ENCODE results near the gene H2AZ1. TPM values are rescaled to one million over a fixed set of nuclear protein-coding genes. Genes with fewer than 3 reads are reported as not detected.

The H2AZ1 gene
- total and polyA plus RNA-seq, 9 of the 15 experiments (the other 6 are each of a cell fraction or from before 2014, with no cell fraction given): 605 to 4,380 (median 768) TPM

DNA sequence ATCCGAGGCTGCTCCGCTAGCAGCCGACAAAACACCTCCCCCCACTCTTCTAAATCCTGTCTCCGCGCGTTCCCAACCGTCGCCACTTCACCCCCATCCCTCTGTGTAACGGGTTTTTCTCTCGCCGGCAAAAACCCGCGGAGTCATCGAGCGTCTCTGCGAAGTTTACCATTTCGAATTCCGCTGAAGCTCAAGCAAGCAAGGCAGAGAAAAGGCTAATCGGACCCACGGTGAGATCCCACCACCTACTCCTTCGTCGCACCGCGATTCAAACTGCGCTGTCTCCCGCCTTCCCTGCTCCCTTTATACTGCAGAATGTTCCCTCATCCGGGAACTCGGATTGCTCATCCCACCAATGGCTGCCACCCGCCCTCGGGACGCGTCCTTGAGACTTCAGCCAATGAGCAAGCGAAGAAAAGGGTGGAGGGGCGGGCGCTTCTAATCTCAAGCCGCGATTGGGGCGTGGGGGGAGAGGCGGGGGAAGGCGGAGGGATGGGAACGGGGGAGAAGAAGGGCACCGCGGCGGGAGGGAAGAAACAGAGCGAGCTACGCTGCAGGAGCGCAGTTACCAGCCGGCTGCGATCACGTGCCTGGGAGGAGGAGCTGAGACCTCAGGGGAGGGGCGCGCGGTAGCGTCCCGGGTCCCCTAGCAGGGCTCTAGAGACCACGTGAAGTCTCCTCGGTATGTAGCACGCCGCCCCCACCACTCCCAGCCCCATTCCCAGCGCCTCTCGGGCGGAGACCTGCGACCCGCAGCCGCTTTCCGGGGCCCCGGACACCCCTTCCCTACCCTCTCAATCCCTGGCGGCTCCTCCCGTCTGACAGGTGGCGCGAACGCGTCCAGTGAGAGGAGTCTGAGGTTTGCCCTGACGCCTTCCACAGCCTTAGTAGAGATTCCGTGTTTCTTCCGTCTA lies at the start of gene H2AZ1 (continued):
- peak; percentile 51; the same call in 1 of the 2 replicates for TF ChIP-seq THRAP3 (IDR thresholded peaks at IDR 0.05; ENCODE audit: borderline replicate concordance)
- TF ChIP-seq CBX8 (IDR thresholded peaks at IDR 0.05; ENCODE audit: borderline replicate concordance, extremely low read depth, low read depth, low read length, poor library complexity, severe bottlenecking): no peak
- TF ChIP-seq FOXA3 (CRISPR knock-in tag; conservative IDR thresholded peaks at IDR 0.05 in 1 of 2, IDR thresholded peaks at IDR 0.05 in 1 of 2): 0 out of 4 replicates have a peak, but pooled peaks of 1 of the 2 experiments have one; percentile 15
- TF ChIP-seq U2AF1 (optimal IDR thresholded peaks at IDR 0.05; ENCODE audit: low read depth, low read length): no peak
- TF ChIP-seq POLR2AphosphoS5 (IDR thresholded peaks at IDR 0.05; ENCODE audit: control insufficient read depth, insufficient read depth, low read depth, low read length): peak; percentile 99
- 0 out of 2 replicates have a peak, but pooled peaks have one; percentile 11 for TF ChIP-seq ZNF384 (IDR thresholded peaks at IDR 0.05; ENCODE audit: low read depth, low read length)
- no peak for TF ChIP-seq NFE2L1 (tag; IDR thresholded peaks at IDR 0.05; ENCODE audit: borderline replicate concordance, low read depth)
- no peak for TF ChIP-seq BCL6 (CRISPR knock-in tag; IDR thresholded peaks at IDR 0.05)
- TF ChIP-seq GATAD2A (IDR thresholded peaks at IDR 0.05): peak; percentile 44; the same call in 1 of the 2 replicates
- TF ChIP-seq, protein P1, sequence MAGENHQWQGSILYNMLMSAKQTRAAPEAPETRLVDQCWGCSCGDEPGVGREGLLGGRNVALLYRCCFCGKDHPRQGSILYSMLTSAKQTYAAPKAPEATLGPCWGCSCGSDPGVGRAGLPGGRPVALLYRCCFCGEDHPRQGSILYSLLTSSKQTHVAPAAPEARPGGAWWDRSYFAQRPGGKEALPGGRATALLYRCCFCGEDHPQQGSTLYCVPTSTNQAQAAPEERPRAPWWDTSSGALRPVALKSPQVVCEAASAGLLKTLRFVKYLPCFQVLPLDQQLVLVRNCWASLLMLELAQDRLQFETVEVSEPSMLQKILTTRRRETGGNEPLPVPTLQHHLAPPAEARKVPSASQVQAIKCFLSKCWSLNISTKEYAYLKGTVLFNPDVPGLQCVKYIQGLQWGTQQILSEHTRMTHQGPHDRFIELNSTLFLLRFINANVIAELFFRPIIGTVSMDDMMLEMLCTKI (IDR thresholded peaks at IDR 0.05; ENCODE audit: partially characterized antibody): no peak
- no peak for TF ChIP-seq NR3C1 (CRISPR knock-in tag; IDR thresholded peaks at IDR 0.05)
- TF ChIP-seq NFE2 (IDR thresholded peaks at IDR 0.05; ENCODE audit: low read depth): 0 out of 2 replicates have a peak, but pooled peaks have one; percentile 8
- TF ChIP-seq, protein P2, sequence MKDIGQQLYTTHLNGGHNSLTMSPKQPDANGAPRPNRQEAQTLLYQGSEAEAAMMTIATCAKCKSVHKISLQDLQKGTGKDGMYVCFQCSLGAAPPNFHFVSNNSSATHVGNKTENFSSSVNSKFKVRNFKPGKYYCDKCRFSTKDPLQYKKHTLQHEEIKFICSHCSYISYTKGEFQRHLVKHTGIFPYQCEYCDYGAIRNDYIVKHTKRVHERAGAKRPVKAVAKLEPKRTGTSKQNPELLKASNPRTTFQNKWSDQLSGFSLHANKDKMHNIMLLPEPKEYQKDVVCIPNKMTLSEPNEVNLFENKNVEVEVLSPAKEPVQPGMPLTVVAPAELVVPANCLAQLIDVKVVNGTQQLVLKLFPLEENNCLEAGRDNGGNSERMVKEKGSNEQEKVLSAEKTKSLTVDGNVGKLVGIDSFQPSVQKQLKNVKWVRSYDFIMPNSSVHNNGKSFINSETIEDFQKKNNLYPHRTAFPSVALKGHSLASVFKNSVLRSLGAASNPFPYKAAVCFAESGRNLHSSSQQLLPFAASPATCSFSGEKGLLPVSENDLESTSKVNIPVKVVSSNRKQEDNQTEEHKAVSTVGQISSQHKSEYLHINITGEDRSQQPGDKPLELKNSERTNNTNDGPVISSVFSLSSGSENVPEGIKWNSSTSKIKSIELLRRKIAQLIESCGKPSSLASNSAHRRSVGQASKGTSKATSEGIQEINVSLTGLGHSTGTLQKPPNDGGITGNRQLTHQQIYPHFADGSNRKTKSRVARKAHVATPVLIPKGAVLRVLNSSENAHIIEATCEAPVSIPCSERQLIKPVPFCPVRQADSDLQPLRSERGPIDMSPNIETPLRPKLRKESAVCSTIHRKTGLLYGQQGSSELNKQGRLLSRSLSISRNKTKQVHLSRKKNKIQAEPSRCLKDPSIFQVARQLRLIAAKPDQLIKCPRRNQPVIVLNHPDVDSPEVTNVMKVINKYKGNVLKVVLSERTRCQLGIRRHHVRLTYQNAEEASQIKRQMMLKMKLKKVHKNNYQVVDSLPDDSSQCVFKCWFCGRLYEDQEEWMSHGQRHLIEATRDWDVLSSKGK (CRISPR knock-in tag; IDR thresholded peaks at IDR 0.05): no peak
- no peak for TF ChIP-seq TGIF2 (CRISPR knock-in tag; IDR thresholded peaks at IDR 0.05)
- no peak for TF ChIP-seq COPS2 (conservative IDR thresholded peaks at IDR 0.05)
- TF ChIP-seq, protein P3, sequence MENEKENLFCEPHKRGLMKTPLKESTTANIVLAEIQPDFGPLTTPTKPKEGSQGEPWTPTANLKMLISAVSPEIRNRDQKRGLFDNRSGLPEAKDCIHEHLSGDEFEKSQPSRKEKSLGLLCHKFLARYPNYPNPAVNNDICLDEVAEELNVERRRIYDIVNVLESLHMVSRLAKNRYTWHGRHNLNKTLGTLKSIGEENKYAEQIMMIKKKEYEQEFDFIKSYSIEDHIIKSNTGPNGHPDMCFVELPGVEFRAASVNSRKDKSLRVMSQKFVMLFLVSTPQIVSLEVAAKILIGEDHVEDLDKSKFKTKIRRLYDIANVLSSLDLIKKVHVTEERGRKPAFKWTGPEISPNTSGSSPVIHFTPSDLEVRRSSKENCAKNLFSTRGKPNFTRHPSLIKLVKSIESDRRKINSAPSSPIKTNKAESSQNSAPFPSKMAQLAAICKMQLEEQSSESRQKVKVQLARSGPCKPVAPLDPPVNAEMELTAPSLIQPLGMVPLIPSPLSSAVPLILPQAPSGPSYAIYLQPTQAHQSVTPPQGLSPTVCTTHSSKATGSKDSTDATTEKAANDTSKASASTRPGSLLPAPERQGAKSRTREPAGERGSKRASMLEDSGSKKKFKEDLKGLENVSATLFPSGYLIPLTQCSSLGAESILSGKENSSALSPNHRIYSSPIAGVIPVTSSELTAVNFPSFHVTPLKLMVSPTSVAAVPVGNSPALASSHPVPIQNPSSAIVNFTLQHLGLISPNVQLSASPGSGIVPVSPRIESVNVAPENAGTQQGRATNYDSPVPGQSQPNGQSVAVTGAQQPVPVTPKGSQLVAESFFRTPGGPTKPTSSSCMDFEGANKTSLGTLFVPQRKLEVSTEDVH (IDR thresholded peaks at IDR 0.05; ENCODE audit: low read depth, partially characterized antibody): peak; percentile 48
- no peak for TF ChIP-seq SAFB (IDR thresholded peaks at IDR 0.05; ENCODE audit: borderline replicate concordance, low read depth, low read length)

All from K562 (cell line).